HS-27A (cell line): Measurements from ENCODE around the gene KLF16.

Experiments
- DNase-seq: peaks from one replicate; pipeline ENCODE4 v3.0.0-alpha.2; 2012; ENCODE audit warnings: low read depth, missing footprints

The KLF16 gene

DNA sequence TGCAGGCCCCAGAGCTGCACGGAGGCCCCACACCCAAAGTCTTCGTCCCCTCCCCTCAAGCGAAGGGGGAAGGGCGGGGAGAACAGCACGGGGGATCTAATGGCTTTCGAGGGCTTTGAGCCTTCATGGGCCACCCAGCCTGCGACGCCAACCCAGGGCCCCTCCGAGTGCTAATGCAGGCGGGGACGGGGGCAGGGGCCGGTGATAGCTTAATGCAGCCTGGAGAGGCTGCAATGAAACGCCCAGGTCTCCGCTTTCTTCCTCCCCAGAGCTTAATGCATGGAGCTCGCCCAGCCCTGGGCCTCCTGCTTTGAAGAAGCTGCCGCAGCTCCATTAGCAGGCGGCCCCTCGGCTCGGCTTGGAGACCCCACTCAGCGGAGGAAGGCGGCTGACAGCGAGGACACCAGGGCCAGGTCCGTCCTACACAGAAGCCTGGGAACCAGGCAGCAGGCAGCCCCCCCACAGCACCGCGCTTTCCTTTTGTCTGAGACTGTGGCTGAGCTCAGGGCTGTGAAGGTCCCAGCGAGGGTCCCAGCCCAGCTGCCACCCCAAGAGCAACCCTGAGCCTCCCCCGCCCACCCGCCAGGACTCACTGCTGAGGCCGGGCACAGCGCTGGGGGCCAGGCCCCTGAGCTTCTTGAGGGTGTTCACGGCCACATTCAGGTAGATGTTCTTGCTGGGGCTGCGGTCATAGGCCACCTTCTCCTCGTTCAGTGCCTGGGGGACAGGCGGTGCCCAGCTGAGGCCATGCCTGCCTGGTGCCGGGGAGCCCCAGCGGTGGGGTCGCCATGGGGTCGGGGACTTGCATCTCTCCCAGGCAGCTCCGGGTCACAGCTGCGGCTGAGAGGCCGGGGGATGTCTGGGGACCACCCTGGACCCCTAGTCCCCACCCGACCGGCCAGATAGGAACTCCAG, 43.8 kb downstream of the KLF16 start:
- no peak for DNase-seq

DNA sequence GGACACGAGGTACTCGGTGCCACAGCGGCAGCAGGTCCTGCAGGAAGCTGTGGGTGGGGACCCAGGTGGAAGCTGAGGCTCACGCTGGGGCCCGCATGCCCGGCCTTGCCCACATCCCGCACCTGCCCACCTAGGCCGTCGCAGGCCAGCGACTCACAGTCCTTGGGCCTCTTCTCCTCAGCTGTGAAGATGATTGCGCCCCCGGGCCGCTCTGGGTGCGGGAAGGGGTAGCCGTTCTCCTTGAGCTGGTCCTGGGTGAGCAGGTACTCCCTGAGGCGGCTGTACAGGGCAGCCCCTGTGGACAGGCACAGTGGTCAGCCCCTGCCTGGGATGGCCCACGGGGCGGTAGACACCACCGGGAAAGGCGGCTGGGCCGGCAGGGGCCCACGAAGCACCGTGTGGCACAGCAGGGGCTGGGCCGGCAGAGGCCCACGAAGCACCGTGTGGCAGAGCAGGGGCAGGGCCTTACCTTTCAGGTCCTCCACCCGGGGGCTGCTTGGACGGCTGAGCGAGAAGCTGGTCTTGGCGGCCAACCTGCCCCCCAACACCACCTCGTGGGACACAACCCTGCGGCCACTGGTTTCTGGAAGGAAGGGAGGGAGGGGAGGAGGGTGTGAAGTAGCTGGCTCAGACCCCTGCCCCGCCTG, 44.7 kb downstream of the KLF16 start:
- no peak for DNase-seq

DNA sequence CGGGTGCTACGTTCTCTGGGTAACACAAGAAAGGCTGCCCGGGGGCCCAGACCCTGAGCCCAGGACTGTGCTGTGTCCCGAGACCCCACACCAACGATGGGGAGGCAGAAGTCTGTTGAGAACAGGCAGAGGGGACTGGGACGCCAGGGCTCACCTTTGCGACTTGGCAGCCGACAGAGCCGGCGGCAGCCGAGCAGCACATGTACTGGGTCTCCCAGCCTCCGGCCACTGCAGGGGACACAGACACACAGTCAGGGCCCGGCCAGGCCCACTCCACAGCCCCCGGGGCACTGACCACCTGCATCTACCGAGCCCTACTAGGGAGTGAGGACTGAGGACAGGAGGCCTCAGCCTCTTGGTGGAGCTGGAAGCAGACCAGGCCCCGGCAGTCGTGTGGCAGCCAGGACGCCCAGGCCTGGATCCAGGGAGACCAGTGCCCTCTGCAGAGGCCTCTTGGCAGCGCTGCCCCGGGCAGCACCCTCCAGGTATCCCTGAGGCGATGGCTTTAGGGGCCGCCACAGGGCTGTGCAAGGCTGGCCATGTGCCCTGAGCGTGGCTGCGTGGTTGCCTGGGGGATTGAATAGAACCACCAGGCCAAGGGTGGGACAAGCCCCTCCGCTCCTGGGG, 45.7 kb downstream of the KLF16 start:
- DNase-seq = no peak

DNA sequence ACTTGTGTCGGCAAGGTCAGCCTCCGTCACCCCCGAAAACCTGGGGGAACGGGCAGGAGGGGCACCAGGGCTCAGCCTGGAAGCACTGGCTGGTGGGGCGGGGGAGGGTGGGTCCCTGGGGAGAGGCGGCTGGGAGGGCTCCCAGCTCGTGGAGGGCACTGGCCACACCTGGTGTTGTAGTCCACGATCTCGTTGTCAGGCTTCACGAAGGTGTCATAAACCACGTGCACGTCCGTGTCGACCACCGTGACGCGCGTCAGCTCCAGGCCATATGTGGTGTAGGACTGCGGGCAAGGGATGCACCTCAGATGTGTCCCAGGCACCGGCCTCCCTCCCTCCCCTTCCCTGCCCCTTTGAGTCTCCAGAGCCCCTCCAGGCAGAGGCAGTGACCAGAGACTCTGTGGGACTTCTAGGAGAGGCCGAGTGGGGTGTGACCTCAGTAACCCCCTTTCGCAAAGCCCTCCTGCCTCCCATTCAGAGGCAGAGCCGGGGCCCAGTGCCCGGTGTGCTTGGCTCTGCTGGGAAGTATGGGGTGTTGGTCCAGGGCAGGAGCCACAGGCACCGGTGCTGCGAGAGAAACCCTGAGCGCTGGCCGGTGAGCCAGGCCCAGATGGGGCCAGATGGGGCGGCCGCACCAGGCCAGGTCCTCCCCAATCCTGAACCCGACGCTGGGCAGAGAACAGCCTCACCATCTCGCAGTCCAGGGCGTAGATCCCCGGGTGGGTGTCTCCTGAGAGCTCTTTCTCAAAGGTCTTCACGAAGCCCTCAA, 46.7 kb downstream of the KLF16 start:
- DNase-seq = no peak

DNA sequence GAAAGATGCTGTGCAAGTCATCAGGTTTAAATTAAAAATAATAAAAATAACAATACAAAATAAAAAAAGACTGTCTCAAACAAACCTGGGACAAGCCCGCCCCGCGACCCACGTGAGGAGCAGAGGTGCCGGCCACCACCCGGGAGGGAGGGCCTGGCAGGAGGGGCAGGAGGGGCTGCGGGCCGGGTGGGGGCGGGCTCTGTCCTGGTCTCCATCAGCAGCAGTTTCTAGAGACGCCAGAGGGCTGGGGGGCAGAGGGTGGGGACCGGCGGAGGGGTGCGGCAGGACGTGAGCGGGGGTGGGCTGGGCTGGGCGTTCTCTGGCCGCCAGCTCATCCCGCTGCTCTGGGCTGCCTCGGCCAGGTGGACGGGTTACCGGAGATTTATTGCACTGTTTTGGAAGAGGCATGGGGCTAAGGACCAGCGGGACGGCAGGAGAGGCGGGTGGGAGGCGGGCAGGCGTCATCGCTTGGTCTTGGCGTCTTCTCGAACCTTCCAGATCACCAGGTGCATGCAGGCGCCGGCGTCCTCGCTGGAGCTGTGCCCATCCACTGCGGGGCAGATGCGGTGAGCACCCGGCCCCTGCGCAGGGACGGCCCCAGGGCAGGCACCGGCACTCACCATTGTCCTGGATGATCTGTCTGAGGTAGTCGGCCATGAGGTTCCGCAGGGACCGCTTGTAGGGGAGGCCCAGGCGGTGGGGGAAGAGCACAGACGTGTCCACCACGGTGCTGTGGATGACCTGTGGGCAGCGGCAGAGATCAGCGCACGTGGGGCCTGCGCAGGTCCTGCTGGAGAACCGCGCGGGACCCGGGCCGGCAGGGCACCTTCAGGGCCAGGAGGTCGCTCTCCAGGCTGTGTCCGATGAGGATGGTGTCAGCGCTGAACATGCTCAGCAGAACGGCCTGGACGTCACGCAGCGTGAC, 47.5 kb downstream of the KLF16 start:
- DNase-seq = no peak

DNA sequence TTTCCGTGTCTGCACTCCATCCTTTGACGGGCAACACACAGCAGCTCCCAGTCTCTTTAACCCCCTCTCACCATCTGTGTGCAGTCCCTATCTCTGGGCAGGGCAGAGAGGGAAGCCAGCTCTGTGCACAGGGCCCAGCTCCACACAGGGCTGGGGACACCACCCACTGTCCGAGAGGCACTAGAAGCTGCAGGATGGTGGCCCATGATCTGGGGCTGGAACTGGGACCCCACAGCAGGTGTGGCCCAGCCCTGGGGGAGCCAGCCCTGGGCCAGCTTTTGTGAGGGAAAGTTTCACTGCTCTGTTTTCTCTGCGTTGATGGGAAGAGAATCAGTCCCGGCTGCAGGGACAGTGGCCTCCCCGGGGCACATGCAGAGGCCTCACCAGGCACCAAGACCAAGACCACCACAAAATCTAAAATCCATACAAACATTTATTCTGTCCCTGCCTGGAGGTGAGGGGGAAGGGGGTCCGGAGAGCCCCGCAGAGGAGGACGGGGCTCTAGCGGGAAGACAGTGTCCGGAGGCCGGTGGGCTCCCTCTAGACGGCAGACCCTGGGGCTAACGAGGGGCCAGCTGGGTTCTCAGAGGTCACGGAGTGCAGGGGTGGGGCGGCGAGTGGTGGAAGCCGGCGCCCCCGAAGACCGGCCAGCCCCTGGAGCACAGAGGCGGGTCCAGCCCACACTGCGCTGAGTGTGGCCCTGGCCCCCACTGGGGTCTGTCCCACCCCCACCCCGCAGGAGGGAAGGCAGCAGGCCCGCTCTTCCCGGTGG, 48.4 kb downstream of the KLF16 start:
- DNase-seq = no peak

DNA sequence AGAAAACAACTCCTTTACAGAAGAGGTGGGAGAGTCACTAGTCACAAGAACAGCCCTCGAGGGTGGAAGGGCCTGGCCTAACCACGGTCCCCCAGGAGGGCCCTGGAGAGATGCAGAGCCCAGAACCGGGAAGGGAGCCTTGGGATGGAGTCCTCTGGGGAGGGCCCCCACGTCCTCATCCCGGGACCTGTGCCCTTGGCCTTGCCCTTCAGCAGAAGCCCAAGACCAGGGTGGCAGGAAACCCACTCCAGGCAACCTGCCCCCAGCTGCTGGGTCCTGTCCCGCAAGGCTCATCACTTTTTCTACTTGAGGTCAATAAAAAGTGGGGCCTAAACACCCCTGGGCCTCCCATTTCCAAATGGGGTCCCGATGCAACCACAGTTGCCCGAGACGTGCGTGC, 49.0 kb downstream of the KLF16 start:
- DNase-seq = no peak

DNA sequence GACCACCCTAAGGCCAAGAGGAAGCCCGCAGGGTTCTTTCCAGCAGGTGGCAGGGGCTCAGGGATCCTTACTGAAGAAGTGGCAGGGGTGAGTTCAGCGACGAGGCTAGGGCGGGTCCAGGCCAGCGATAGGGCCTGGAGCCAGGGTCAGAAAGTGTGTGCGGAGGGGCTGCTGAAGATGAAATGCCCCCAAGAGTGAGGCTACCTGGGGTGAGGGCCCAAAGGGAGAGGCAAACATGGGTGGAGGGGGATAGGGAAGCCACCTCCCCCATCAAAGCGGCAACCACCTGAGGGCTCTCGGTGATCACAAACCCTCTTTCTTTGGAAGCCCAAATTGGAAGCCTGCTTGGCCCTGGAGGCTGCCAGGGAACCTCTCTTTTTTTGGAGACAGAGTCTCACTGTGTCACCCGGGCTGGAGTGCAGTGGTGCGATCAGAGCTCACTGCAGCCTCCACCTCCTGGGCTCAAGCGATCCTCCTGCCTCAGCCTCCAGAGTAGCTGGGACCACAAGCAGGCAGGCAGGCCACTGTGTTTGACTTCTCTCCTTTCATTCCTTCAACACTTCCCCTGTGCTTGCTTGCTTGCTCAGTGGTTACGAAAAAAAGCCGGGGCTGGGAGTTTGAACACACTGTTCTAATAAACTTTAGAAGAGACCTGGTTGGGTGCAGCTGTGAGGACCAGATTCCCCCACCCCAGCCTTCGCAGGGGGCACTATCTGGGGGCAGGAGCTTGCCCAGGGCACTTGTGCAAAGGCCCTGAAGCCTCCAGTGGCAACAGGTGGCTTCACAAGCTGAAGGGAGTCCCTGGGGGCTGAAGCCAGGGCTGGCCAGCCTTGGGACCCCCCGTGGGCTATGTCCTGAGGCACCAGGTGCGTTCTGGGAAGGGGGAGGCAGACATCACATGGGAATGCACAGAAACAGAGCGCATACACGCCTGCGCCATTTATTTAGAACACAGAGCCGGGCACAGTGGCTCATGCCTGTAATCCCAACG, 49.9 kb downstream of the KLF16 start:
- DNase-seq = no peak

DNA sequence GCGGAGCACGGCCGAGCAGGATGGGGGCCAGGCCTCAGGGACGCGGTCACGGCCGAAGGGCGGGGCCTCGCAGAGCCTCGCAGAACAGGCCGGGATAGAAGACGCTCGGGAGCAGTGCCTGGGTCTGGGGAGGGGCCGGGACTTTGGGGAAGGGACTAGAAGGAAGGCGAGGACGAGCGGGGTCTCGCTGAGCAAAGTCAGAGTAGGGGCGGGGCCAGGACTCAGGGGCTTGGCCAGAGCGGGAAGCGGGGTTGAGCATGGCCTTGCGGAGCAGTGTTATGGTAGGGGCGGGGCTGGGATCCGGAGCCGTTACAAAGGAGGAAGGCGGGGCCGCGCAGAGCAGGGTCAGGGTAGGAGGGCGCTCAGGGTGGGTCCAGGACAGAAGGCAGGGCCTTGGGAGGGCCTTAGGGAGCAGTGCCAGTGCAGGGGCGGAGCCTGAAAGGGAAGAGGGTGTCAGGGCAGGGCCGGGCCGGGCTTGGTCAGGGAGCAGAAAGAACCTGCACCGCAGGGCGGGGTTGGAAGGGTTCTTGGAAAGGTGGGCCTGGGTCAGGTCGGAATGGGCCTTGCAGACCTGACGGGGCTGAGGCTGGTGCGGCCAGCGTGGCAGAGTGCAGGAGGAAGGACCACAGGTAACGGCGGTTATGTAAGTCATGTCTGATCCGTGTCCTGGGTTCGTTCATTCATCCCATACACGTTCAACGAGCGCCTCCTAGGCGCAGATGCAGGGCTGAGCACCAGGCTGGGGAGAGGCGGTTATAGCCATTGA, 50.8 kb downstream of the KLF16 start:
- peak; percentile 78 for DNase-seq

DNA sequence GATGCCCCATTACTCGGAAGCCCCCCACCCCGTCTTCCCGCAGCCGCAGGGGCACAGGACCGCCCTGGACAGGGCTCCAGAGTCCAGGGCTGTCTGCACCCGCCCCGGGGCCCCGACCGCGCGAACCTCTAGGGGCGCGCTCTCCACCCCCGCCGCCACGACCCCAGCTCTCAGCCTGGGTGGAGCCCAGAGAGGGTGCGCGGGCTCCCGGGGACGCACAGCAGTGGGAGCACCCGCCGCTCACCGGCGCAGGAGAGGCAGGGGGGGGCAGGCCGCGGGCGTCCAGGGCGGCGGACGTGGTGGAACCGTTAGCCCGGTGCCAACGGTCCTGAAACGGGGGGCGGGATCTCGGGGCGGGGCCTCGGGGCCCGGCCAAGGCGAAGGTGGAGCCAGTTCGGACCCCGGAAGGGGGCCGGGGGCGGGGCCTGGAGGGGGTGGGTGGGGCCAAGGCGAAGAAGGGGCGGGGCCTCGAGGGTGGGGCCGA, 51.4 kb downstream of the KLF16 start, which contains the start of gene ATP8B3:
Gene ATP8B3, minus strand, starts transcription at position 335 of the 484 bp plus-strand sequence. CDS start 540 bp downstream, outside the sequence.
- no peak for DNase-seq

DNA sequence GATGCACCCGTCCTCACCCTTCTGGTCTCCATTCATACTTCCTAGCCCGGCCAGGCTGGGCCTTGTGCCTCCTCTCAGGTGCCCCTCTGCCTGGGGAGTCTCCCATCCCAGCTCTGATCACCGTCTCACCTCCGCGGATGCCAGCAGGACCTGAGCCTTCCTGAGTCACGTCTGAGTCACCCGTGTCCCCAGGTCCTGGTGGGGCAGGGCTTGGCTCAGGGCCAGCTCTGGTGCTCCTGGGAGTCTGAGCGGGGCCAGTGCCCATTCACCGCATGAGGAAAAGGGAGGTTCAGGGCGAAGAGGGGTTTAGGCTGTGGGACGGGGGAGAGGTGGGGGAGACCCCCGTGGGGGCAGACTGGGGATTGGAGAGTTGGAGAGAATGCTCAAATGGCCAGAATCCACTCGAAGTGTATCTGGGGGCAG, 51.9 kb downstream of the KLF16 start:
- DNase-seq = no peak

DNA sequence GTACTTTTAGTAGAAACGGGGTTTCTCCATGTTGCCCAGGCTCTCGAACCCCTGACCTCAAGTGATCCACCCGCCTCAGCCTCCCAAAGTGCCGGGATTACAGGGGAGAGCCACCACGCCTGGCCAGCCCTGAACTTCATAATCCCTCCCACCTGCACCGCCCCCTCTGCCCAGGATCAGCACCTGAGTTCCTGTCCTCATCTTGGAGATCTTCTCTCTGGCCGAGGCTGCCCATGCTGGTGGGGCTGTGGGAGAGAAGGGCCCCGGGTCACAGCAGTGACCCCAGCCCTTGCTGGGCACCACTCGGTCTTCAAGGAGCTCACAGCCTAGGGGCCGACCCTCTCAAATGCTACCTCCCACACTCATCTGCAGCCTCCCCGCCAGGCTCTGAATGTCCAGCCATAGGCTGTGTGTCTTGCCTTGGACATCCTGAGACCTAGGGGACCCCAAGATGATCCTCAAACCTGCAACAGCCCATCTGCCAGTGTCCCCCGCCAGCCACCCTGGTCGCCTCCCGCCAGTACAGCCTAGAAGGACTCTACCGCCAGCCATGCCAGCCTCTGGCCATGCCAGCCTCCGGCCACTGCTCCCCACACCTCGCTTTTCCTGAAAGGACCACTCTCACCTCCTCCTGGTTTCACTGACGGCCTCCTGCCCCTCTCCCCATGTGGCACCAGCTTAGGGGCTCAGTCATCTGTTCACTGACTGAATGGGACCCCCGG, 52.8 kb downstream of the KLF16 start:
- DNase-seq = no peak

DNA sequence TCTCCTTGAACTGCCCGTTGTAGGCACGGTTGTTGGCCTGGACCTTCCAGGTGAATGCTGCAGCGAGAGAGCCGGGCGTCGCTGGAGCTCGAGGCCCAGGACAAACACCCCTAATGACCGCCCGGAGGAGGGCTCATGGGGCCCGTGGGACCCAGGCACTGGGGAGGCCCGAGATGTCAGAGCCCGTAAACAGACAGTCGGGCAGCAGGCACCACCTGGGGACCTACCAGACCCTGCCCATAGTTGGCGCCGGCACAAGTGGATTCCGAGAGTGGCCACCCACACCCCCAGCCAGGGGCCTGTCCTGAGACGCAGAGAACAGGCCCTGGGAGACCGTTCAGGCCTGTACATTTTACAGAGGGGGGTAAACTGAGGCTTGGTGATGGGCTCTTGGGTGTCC, 53.7 kb downstream of the KLF16 start:
- DNase-seq = no peak

DNA sequence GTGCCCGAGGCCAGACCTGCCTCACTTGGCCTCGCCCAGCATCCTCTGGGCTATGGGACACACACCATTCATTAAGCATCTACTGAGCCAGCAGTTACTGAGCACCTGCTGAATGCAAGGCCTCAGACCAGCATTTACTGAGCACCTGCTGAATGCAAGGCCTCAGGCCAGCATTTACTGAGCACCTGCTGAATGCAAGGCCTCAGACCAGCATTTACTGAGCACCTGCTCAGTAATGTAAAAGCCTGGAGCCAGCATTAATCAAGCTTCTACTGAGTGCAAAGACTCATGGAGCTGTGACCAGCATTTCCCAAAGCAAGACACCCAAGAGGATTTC, 55.0 kb downstream of the KLF16 start:
- DNase-seq = no peak

DNA sequence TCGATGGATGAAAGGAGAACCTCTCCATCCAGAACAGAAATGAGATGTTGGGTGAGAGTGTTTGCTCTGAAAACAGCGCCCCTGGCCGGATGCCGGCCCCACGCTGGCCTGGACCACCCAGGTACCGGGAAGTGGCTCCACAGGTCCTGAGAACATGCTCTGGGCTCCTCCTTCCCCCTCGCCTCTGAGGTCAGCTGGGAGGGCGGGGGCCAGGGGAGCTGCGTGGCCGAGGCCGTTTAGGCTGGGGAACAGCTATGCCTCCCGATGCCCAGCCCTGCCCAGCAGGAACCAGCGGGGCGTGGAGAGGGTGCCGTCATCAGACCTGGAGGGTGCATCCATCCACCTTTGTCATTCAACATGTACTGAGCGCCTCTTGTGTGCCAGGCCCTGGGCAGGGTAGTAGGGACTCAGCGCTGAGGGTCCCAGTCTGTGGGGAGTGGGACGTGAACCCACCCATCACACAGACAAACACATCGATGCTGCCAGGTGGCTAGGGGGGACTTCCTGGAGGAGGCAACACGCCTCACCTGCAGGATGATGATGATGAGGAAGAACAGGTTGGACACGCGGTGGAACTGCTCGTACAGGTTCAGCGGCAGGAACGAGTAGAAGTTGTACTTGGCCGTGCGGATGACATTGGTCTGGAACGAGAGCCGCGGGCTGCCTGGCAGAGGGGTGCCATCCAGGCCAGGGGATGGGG, 55.5 kb downstream of the KLF16 start:
- no peak for DNase-seq

DNA sequence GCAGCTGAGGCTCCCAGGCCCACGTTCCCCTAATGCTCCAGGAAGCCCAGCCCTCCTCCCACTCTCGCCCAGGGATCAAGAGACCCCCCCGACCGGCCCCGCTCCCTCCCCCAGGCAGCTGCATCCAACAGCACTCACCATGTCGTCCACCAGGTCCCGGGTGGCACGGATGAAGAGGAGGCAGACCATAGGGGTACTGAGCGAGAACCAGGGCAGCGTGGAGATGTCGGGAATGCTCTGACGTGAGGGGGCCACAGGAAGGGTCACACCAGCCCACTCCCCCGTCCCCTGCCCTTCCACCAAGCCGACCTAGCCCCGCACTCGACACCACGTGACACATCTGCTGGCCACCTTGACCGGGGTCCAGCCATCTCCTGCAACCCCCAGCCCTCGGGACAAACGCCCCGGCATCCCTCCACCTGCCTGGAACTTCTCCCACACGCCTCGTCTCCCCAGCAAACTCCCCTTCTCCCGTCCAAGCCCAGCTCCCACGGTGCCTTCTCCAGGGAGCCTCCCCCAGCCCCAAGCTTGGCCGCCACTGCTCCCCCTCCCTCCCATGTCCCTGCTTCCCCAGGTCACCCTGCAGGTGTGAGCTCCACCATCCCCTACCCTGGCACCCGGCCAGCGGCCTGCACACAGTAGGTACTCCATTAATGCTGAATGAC, 56.2 kb downstream of the KLF16 start:
- no peak for DNase-seq
